HG02678 (cell line): Measurements from ENCODE around the gene OTUD7B.

Experiments used
- ATAC-seq: cut with Tn5 transposase; IDR thresholded peaks from one replicate; pipeline ENCODE4 v1.9.1; 2021; ENCODE audit warnings: mild to moderate bottlenecking, moderate library complexity; ENCODE audit not compliant: unreplicated experiment

The OTUD7B gene

GRCh38 chr1:150003801-150004200, 6.7 kb downstream of the OTUD7B start:
- ATAC-seq, result no peak

DNA sequence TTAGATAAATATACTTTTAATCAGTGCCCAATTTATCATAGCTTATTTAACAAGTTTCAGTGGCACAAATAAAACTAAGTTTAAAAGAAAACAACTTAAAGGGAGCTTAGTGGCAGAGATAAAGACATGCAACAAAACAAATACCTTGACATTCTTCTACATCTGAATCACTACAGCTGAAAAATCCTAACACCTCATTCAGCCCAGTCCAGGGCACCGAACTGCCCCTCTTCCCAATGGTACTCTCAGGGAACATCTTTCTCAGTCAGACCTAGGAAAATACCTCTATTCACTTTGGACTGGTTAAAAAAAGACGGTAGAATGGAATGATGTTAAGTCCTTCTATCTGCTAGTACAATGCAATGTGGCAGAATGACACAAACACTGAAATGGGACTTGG, 8.3 kb downstream of the OTUD7B start:
- no peak for ATAC-seq

- ATAC-seq, result no peak
Observed at GRCh38 chr1:150001415-150001814, 9.1 kb downstream of the OTUD7B start.

GRCh38 chr1:149997585-149998262, 12.8 kb downstream of the OTUD7B start:
- peak; percentile 74 for ATAC-seq

DNA sequence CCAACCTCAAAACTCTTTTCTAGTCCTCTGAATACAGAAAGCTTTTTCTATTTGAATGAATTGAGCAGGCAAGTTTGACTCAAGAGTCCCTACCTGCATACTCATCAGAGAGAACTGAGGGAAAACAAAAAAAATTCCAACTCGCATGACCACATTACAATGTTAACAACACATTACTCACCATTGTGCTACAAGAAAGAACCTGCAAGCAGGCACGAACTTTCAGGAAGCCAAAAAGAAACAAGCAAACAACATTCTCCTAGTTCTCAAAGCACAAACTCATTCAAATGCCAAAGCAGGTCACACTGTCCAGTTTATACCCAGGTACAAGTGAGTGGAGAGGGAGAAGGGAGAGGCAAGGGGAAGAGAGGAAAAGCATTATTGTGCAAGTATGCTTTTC, 14.6 kb downstream of the OTUD7B start:
- ATAC-seq, result no peak

GRCh38 chr1:149993764-149994163, 16.8 kb downstream of the OTUD7B start:
- ATAC-seq, result no peak

DNA sequence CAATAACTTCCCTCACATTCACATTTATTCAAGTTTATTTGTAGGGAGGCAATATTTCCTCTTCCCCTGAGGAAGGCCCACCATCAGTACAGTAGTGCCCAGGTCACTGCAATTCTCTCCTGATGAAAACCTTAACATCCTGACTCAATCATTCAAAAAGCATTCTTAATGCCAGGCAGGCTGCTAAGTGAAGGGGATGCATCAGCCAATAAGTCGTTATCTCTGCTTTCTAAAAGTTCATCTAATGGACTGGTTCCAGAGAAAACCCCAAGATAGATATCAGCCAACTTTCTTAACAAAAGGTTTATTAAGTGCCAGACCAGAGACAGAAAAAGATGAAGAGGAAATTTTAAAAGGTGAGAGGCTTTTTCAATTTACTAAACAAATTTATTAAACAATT, 17.3 kb downstream of the OTUD7B start:
- no peak for ATAC-seq

DNA sequence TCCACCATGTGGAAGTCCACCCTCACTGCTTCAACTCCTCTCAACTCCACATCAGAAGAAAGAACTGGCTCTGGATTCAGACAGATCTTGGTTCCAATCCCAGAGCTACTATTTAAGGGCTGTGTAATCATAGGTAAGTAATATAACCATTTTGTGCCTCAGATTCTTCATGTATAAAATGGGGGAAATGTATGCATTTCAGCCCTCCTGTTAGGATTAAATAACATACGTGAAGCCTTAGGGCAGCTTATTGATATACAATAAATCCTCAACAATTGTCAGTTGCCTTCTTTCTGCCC, 23.3 kb downstream of the OTUD7B start:
- no peak for ATAC-seq

DNA sequence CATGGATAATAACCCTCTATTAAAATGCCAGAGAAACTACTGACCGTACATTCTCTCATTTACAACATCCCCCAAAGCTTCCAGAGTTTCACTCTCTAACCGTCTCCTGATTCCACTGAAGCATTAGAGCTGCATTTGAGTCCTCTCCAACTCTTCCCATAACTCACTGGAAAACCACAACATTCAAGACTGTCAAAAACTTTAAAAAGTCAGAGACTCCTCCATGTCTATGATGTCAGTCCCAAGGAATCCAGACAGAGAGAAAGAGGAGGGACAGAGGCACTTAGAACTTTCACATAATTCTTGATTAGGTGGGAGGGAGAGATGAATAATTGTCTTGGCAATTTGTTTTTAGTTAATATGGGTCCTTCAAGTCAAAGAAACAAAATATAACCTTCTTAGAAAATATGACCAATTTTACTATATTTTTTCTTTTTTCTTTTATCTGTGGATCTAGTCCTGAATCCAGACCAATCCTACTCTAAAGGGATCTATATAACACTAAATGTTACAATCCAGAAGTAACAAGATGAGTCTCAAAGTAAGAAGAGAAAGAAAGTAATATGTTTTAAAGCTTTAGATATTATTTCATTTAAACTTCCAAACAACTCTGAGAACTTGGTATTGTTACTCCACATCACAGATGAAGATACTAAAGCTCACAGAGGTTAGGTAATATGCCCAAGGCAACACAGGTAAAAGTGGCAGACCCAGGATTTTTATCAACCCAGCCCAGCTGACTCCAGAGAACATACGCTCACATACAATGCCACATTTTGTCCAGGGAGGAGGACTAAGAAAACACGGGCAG, 23.8 kb downstream of the OTUD7B start:
- ATAC-seq, result no peak

GRCh38 chr1:149979972-149980540, 30.5 kb downstream of the OTUD7B start:
- no peak for ATAC-seq

DNA sequence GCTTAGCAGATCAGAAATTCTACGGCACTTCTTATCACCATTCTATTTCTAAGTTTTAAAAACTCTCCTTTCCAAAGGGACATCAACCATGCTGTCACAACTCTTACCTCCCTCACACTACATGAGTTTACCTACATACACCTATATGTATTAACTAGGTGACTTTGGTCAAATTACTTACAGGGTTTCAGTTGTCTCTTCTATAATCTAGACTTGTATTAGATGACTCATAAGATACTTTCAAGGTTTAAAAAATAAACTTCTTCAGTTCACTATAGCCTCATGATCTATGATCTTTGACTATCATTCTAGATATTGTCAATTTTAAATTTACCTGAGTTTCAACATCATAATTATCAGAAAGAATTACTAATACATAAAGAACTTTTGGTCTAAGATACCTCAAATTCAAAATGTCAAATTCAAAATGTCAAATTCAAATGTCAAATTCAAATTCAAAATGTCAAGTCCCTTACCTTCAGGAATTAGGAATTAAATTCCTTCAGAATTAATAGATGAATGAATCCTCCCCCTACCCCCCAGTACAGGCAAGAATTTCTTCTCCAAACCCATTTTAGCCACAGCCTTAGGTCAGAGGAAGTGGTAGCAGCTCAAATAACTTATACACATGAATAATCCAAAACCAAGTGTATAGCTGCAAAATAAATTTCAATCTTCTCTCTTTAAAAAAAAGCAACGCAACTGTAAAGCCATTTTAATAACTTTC, 31.1 kb downstream of the OTUD7B start:
- no peak for ATAC-seq

- no peak for ATAC-seq
Observed at GRCh38 chr1:149978547-149979023, 31.9 kb downstream of the OTUD7B start.

DNA sequence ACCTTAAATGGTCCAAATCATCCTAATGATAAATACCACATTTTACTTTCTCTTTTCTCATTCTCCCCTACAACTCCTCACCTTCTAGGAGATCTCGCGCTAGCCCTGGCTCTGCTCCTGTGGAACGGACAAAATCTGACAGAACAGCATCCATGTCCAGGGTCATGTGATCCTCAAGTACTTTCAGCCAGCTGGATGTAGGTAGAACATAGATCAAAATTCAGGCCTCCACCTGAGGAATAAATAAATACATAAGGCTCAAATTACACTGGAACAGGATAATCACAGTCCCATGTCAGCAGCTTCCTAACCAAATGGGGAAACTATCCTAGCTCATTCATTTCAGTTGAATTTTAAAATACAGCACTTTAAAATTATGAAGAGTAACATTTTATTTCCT, 33.2 kb downstream of the OTUD7B start:
- ATAC-seq, result no peak

DNA sequence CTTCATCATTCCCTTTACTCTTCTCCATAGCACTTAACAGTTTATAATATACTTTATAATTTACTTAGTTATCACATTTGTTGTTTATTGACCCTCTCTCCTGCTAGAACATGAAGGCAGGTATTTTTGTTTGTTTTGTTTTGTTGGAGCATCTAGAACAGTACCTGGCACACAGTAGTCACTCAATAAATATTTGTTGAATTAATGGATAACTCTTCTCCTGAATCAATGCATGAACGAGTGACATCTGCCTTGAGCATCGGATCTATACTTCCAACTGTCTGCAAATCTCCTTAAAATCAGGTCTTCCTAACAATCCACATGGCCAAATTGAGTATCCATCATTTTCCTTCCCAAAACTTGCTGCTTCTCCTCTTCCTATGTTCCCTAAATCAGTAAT, 38.0 kb downstream of the OTUD7B start:
- no peak for ATAC-seq

- no peak for ATAC-seq
Observed at GRCh38 chr1:149967646-149968045, 42.9 kb downstream of the OTUD7B start.

DNA sequence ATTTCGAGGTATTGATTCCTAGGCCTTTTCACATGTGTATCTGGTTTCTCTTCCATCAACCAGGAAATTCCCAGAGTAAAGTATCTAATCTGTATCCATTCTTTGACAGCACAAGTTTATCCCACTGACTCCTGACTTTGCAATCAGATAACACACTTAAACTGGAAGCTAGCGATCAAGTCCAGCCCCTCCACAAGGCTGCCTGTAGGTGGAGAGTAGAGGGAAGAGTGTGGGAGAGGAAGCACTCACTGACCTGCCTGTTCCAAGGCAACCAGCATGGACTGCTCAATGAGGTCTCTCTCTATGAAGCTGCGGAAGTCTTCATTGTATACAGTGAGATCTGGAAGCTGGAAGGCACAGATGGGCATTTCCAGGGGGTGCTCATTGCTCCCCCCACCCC, 43.5 kb downstream of the OTUD7B start:
- ATAC-seq, result no peak

DNA sequence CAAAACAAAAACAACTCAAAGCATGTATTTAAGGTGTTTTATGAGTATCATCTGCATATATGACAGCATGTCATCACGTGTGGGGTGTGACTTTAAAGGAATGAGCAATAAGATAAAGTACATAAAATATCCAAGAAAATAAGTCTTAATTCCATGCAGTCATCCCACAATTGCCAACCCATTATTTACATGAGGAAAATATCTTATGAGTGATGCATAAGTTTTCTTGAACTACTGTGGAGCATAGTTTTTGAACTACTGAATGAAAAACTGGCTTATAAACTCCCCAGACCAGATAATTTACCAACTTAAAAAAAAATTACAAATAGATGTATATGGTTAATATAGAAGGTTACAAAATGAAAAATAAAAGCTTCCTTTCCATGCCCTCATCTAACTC, 44.1 kb downstream of the OTUD7B start:
- no peak for ATAC-seq

- no peak for ATAC-seq
Observed at GRCh38 chr1:149965440-149965839, 45.1 kb downstream of the OTUD7B start.

- ATAC-seq, result no peak
Observed at GRCh38 chr1:149963358-149963757, 47.2 kb downstream of the OTUD7B start.

- no peak for ATAC-seq
Observed at GRCh38 chr1:149962736-149963135, 47.8 kb downstream of the OTUD7B start.

GRCh38 chr1:149962039-149962647, 48.4 kb downstream of the OTUD7B start:
- no peak for ATAC-seq
